GM19328 (cell line): ENCODE measurements around the gene NT5DC3.

Experiments
- ATAC-seq: cut with Tn5 transposase; IDR thresholded peaks from one replicate; pipeline ENCODE4 v1.9.1; 2021; ENCODE audit warnings: mild to moderate bottlenecking, moderate library complexity; ENCODE audit not compliant: unreplicated experiment

Gene NT5DC3

GRCh38 chr12:103785243-103786031 is 55.6 kb downstream of the NT5DC3 start:
- no peak for ATAC-seq

GRCh38 chr12:103783744-103784664 is 57.0 kb downstream of the NT5DC3 start:
- no peak for ATAC-seq

- no peak for ATAC-seq
These were observed 58.6 kb downstream of the NT5DC3 start for GRCh38 chr12:103782399-103782798.

- ATAC-seq: no peak
These were observed 60.0 kb downstream of the NT5DC3 start for GRCh38 chr12:103780992-103781391.

GRCh38 chr12:103780093-103780440 is 61.0 kb downstream of the NT5DC3 start:
- ATAC-seq: no peak

GRCh38 chr12:103779410-103780092 is 61.5 kb downstream of the NT5DC3 start:
- no peak for ATAC-seq

GRCh38 chr12:103778781-103779180 is 62.3 kb downstream of the NT5DC3 start:
- no peak for ATAC-seq

GRCh38 chr12:103774977-103775560 is 66.0 kb downstream of the NT5DC3 start:
- ATAC-seq: no peak

- no peak for ATAC-seq
These were observed 67.7 kb downstream of the NT5DC3 start for GRCh38 chr12:103773109-103773910.

GRCh38 chr12:103772367-103773108 is 68.5 kb downstream of the NT5DC3 start:
- no peak for ATAC-seq

GRCh38 chr12:103771466-103771865 is 69.6 kb downstream of the NT5DC3 start:
- ATAC-seq: no peak

GRCh38 chr12:103769240-103769945 is 71.6 kb downstream of the NT5DC3 start:
- ATAC-seq: no peak

GRCh38 chr12:103768467-103769123 is 72.4 kb downstream of the NT5DC3 start:
- ATAC-seq: no peak

- ATAC-seq: no peak
These were observed 75.0 kb downstream of the NT5DC3 start for GRCh38 chr12:103766028-103766427.

- no peak for ATAC-seq
These were observed 75.7 kb downstream of the NT5DC3 start for GRCh38 chr12:103765322-103765721.

GRCh38 chr12:103762473-103762872 is 78.6 kb downstream of the NT5DC3 start:
- ATAC-seq: no peak

GRCh38 chr12:103758310-103759089 is 82.5 kb downstream of the NT5DC3 start:
- ATAC-seq: no peak

GRCh38 chr12:103757248-103757647 is 83.8 kb downstream of the NT5DC3 start:
- no peak for ATAC-seq
